OCI-LY1 (cell line): ENCODE results near the gene PTPN11.

Source experiments
- CTCF ChIP-seq: fragments of 200-600 bp; sonication (generic), shearing (Covaris generic); IDR thresholded peaks from 2 replicates; pipeline ENCODE4 v1.5.1; 2017; ENCODE audit warnings: mild to moderate bottlenecking, antibody characterized with exemption, low read length, moderate library complexity, mixed read lengths
- EZH2 ChIP-seq: fragments of 200-600 bp; sonication (generic), shearing (Covaris generic); IDR thresholded peaks from 2 replicates; pipeline ENCODE4 v1.8.0; 2017; ENCODE audit warnings: borderline replicate concordance, mixed run types, mild to moderate bottlenecking, antibody characterized with exemption, low read length, moderate library complexity, mixed read lengths

- TF ChIP-seq CTCF = no peak
- TF ChIP-seq EZH2 = no peak
Measured at GRCh38 chr12:112513471-112513870, 94.7 kb downstream of the PTPN11 start.
